HG03439 (cell line): Measurements from ENCODE around the gene VDR.

Source experiments
- ATAC-seq: cut with Tn5 transposase; IDR thresholded peaks from one replicate; pipeline ENCODE4 v1.9.1; 2021; ENCODE audit warnings: mild to moderate bottlenecking, moderate library complexity; ENCODE audit not compliant: unreplicated experiment

VDR gene

GRCh38 chr12:47904713-47905709, at the start of gene VDR:
VDR (minus strand) TSS chr12:47904994; CDS start chr12:47879113, 25,881 bp downstream.
- peak; percentile 68 for ATAC-seq

GRCh38 chr12:47954058-47954457, 49.3 kb upstream of the VDR start:
- no peak for ATAC-seq

GRCh38 chr12:47950856-47951468, 46.2 kb upstream of the VDR start:
- no peak for ATAC-seq

GRCh38 chr12:47949441-47950341, 44.9 kb upstream of the VDR start:
- ATAC-seq, result peak; percentile 75

- ATAC-seq, result no peak
Observed at GRCh38 chr12:47947341-47947740, 42.5 kb upstream of the VDR start.

- no peak for ATAC-seq
Observed at GRCh38 chr12:47946413-47947323, 41.9 kb upstream of the VDR start.

- no peak for ATAC-seq
Observed at GRCh38 chr12:47945341-47945728, 40.5 kb upstream of the VDR start.

GRCh38 chr12:47944685-47945340, 40.0 kb upstream of the VDR start:
- ATAC-seq, result no peak

- ATAC-seq, result no peak
Observed at GRCh38 chr12:47943623-47944340, 39.0 kb upstream of the VDR start.

- no peak for ATAC-seq
Observed at GRCh38 chr12:47942614-47943225, 37.9 kb upstream of the VDR start.

- no peak for ATAC-seq
Observed at GRCh38 chr12:47941871-47942613, 37.2 kb upstream of the VDR start.

- no peak for ATAC-seq
Observed at GRCh38 chr12:47941475-47941780, 36.6 kb upstream of the VDR start.

- ATAC-seq, result no peak
Observed at GRCh38 chr12:47940773-47941474, 36.1 kb upstream of the VDR start.

GRCh38 chr12:47939009-47939601, 34.3 kb upstream of the VDR start:
- no peak for ATAC-seq

GRCh38 chr12:47938594-47938993, 33.8 kb upstream of the VDR start:
- no peak for ATAC-seq

GRCh38 chr12:47938093-47938492, 33.3 kb upstream of the VDR start:
- ATAC-seq, result no peak

- no peak for ATAC-seq
Observed at GRCh38 chr12:47935184-47935583, 30.4 kb upstream of the VDR start.
